HEK293 (cell line): ENCODE measurements around the gene SMAD7.

Experiments used
- CTCF ChIA-PET: fragments of 350-600 bp; formaldehyde crosslinking; extraction: SDS; loops from one replicate; lab custom pipeline; 2021; ENCODE audit warnings: antibody characterized with exemption; lab: Yijun Ruan, JAX
- POLR2A ChIA-PET: fragments of 300-600 bp; formaldehyde crosslinking; extraction: SDS; loops from one replicate; lab custom pipeline; 2020; ENCODE audit warnings: antibody characterized with exemption, inconsistent platforms; lab: Yijun Ruan, JAX
- H3K27ac ChIP-seq: fragments of 200-500 bp; sonication (Bioruptor generic); 2 replicates; pipeline ENCODE4 v1.5.1; 2014; ENCODE audit warnings: low read depth, low read length, control low read depth, inconsistent platforms; ENCODE audit errors: extremely low read depth
- H3K36me3 ChIP-seq, 2 experiments: fragments of 200-500 bp in 1 of 2; sonication (Bioruptor generic) in 1 of 2; 1 replicate in 1 of 2; 2 replicates in 1 of 2; pipeline ENCODE4 v1.5.1; 2014 to 2017; ENCODE audit warnings: inconsistent platforms in 2 of 2, low read length in 2 of 2; ENCODE audit not compliant: control insufficient read depth in 2 of 2, insufficient read depth in 1 of 2
- H3K4me1 ChIP-seq: fragments of 200-500 bp; sonication (Bioruptor generic); 2 replicates; pipeline ENCODE4 v1.5.1; 2014; ENCODE audit warnings: mild to moderate bottlenecking, low read length, inconsistent platforms; ENCODE audit not compliant: control insufficient read depth, insufficient read depth
- H3K4me3 ChIP-seq: 2 replicates; pipeline ENCODE4 v1.5.1; 2011; ENCODE audit warnings: low read depth, mild to moderate bottlenecking, control low read depth, low read length, moderate library complexity
- H3K9me3 ChIP-seq: fragments of 200-500 bp; sonication (Bioruptor generic); 2 replicates; pipeline ENCODE4 v1.5.1; 2014; ENCODE audit warnings: low read depth, low read length, inconsistent platforms; ENCODE audit not compliant: control insufficient read depth, insufficient read depth
- FEZF1 ChIP-seq: fragments of 450-650 bp; formaldehyde crosslinking; IDR thresholded peaks from 2 replicates; pipeline ENCODE4 v1.5.1; 2016; ENCODE audit warnings: missing biosample characterization, missing genetic modification characterization
- PRDM1 ChIP-seq: fragments of 450-650 bp; formaldehyde crosslinking; IDR thresholded peaks from 2 replicates; pipeline ENCODE4; 2016; ENCODE audit warnings: missing biosample characterization, missing genetic modification characterization
- SCRT2 ChIP-seq: fragments of 450-650 bp; formaldehyde crosslinking; IDR thresholded peaks from 2 replicates; pipeline ENCODE4 v1.5.1; 2016; ENCODE audit warnings: missing biosample characterization, missing genetic modification characterization
- SP2 ChIP-seq: fragments of 450-650 bp; formaldehyde crosslinking; IDR thresholded peaks from 2 replicates; pipeline ENCODE4 v1.5.1; 2016; ENCODE audit warnings: missing biosample characterization, missing genetic modification characterization
- ZBTB20 ChIP-seq: fragments of 450-650 bp; formaldehyde crosslinking; IDR thresholded peaks from 2 replicates; pipeline ENCODE4 v1.5.1; 2016; ENCODE audit warnings: missing biosample characterization, missing genetic modification characterization
- ZIC2 ChIP-seq: fragments of 450-650 bp; formaldehyde crosslinking; IDR thresholded peaks from 2 replicates; pipeline ENCODE4 v1.5.1; 2016; ENCODE audit warnings: missing biosample characterization, missing genetic modification characterization
- ZNF23 ChIP-seq: fragments of 450-650 bp; formaldehyde crosslinking; IDR thresholded peaks from 2 replicates; pipeline ENCODE4 v1.5.1; 2016; ENCODE audit warnings: missing biosample characterization, missing genetic modification characterization, borderline replicate concordance
- ZNF350 ChIP-seq: fragments of 450-650 bp; formaldehyde crosslinking; IDR thresholded peaks from 2 replicates; pipeline ENCODE4 v1.5.0; 2017; ENCODE audit warnings: missing biosample characterization, mild to moderate bottlenecking, missing genetic modification characterization
- ZNF449 ChIP-seq: fragments of 450-650 bp; formaldehyde crosslinking; IDR thresholded peaks from 2 replicates; pipeline ENCODE4 v1.5.1; 2017; ENCODE audit warnings: missing biosample characterization, mild to moderate bottlenecking, missing genetic modification characterization, moderate library complexity
- ZNF473 ChIP-seq: fragments of 450-650 bp; formaldehyde crosslinking; IDR thresholded peaks from 2 replicates; pipeline ENCODE4 v1.5.1; 2017; ENCODE audit warnings: missing biosample characterization, missing genetic modification characterization
- ZNF596 ChIP-seq: fragments of 450-650 bp; IDR thresholded peaks from 2 replicates; pipeline ENCODE4 v1.5.0; 2018; ENCODE audit warnings: missing biosample characterization, mild to moderate bottlenecking, missing genetic modification characterization, moderate library complexity
- ZNF600 ChIP-seq: fragments of 450-650 bp; formaldehyde crosslinking; IDR thresholded peaks from 2 replicates; pipeline ENCODE4 v1.5.1; 2016; ENCODE audit warnings: missing biosample characterization, missing genetic modification characterization
- ZNF610 ChIP-seq: fragments of 450-650 bp; formaldehyde crosslinking; IDR thresholded peaks from 2 replicates; pipeline ENCODE4 v1.5.1; 2016; ENCODE audit warnings: missing biosample characterization, missing genetic modification characterization, borderline replicate concordance
- ZNF677 ChIP-seq: fragments of 450-650 bp; IDR thresholded peaks from 2 replicates; pipeline ENCODE4 v1.5.0; 2018; ENCODE audit warnings: missing biosample characterization, mild to moderate bottlenecking, missing genetic modification characterization, moderate library complexity

The SMAD7 gene

DNA sequence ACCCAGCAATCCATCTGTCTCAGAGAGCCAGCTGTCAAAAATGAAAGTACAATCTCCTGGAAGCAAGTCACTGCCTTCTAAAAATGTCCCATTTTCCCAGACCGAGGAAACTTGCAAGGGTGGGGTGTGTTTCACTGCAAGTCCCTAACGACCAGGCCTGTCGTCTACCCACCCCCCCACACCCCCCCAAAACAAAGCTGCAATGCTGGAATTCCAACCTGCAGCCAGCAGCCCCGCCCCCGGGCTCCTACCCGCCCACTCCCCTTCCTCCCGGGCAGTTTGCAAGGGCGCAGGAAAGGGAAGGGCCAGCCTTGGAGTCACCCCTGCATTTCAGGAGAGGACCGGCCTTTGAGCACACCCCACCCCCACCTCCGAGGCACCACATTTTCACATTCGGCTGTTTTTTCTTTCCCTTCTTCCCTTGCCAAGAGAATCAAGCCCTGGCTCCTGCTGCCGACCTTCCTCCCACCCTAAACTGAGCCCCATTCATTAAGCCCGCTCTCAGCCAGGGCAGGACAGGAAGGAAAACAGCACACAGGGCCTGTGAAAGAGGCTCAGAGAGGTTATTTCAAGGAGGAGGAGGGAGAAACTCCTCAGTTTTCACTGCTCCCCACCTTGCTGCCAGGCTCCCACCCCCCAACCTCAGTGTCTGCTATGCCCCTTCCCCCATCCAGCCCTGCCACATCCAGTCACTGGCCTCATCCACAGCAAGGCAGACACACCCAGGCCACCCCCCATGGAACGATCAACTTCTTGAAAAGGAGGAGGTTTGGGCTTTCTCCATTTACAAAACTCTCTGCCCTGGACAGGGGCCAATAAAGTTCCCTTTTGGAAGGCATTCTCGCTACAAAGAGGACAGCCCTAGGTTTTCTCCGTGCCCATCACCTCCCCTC, 11.3 kb downstream of the SMAD7 start (continued):
- peak; percentile 50; the same call in 1 of the 2 replicates for TF ChIP-seq ZNF449
- no peak for TF ChIP-seq ZIC2 (tag by site-specific recombination)
- peak; percentile 96 for TF ChIP-seq PRDM1 (tag by site-specific recombination)

- Histone ChIP-seq H3K36me3 (peaks cover 0 to 68% of the 10 kb centered on the region in 2 experiments; a peak in 2 of 3 replicates), H3K4me3 (no peak overlapping the region)
- TF ChIP-seq SP2 (tag by site-specific recombination) (0 out of 2 replicates have a peak, but pooled peaks have one; percentile 2), ZNF600 (tag by site-specific recombination) (peak; percentile 91), FEZF1 (tag by site-specific recombination) (no peak), ZNF350 (tag by site-specific recombination) (no peak)
- TF ChIP-seq, all 188 proteins: peak for 2
- ChIA-PET CTCF (interaction anchor here (0.7 to 1.1 kb wide), 3 partner anchors 10 to 224 kb away, joined by 3 to 4 read pairs (median 3); no protein-coding TSS in a partner anchor), POLR2A (interaction anchor here (0.6 to 2.2 kb wide), 3 partner anchors 9 to 704 kb away, joined by 4 to 12 read pairs (median 5); no protein-coding TSS in a partner anchor)
- Histone ChIP-seq H3K27ac (peak overlapping the region; percentile 31; the same call in 1 of the 2 replicates), H3K4me1 (peaks cover 71% of the 10 kb centered on the region), H3K9me3 (no peaks in the 10 kb centered on the region)
These were observed 11.9 kb downstream of the SMAD7 start for GRCh38 chr18:48938827-48939204.

DNA sequence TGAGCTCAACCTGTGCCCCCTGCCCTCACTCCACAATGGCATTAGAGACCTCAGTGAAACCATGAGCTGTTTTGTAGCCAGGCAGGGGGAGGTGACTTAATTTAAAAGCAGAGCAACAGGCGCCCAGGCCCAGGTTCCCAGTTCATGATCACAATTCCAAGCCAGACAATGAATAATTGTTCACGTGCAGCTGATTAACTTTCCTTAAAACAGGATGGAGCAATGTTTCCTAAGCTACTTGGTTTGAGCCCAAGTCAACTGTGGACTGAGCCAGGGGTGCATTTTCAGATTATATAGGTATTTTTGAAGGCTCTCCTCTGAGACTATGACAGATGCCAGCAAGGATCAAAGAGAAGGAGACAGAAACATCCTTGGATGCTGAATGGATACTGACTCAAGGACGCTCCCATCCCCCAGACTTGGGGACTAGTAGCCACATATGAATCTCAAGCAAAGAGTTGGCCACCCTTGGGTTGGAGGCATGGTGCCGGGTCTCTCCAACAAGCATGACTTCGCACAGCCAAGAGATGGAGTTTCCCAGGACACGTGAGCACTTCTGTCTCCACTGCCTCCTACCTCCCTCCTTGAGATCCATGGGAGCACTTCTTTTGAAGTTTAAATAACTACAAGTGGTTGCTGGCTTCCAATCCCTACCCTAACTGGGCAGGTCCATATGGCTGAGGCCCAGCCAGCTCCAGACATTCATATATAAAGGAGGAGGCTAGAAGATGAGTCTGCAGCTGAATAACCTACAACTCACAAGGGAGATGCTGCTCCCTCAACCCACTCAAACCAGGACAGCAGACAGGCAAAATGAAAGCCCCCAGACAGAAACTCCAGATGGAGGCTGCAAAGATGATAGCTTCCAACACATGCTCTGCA, 12.7 kb downstream of the SMAD7 start:
- H3K27ac ChIP-seq, result peak overlapping the region; percentile 31; the same call in 1 of the 2 replicates
- no peaks in the 10 kb centered on the region for H3K9me3 ChIP-seq
- H3K36me3 ChIP-seq, result peaks cover 0 to 61% of the 10 kb centered on the region in 2 experiments; a peak in 2 of 3 replicates
- no peak overlapping the region for H3K4me3 ChIP-seq
- POLR2A ChIA-PET, result interaction anchor here (0.5 to 2.2 kb wide), 4 partner anchors 10 to 59 kb away, joined by 3 to 12 read pairs (median 4); no protein-coding TSS in a partner anchor
- TF ChIP-seq ZNF610 (tag by site-specific recombination), result no peak
- no peak for TF ChIP-seq ZNF596 (tag by site-specific recombination)
- peak; percentile 89 for TF ChIP-seq SCRT2 (tag by site-specific recombination)
- H3K4me1 ChIP-seq, result peaks cover 71% of the 10 kb centered on the region
- CTCF ChIA-PET, result interaction anchor here (0.6 to 1.1 kb wide), 6 partner anchors 10 to 593 kb away, joined by 3 to 6 read pairs (median 3); no protein-coding TSS in a partner anchor

DNA sequence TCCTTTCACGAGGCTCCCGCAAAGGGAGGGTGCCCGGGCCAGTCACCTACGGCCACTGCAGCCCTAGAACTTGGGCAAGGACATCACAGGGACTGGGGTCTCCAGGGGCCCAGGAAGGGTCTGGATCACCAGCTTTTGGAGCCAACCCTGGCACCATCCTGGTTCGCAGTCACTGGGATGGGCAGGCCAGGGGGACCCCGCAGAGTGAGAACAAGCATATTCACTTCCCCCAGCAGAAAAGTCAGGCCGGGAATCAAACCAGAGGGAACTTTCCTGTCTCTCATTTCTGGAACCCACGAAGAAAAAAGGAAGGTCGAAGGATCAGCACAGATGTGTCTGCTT, 15.4 kb downstream of the SMAD7 start:
- Histone ChIP-seq H3K4me1 (peaks cover 73% of the 10 kb centered on the region), H3K27ac (peak overlapping the region; percentile 44; the same call in 1 of the 2 replicates), H3K36me3 (peaks cover 0 to 46% of the 10 kb centered on the region in 2 experiments; a peak in 2 of 3 replicates), H3K9me3 (no peaks in the 10 kb centered on the region), H3K4me3 (no peak overlapping the region)
- POLR2A ChIA-PET, result no interaction called here
- CTCF ChIA-PET, result no interaction called here
- TF ChIP-seq ZBTB20 (tag by site-specific recombination) (peak; percentile 63), ZNF23 (no peak), ZNF677 (tag by site-specific recombination) (0 out of 2 replicates have a peak, but pooled peaks have one; percentile 36), ZNF473 (tag by site-specific recombination) (no peak)
